Smooth muscle cell (in vitro differentiated cells): ENCODE results near the gene DICER1. TPM values are rescaled to one million over a fixed set of nuclear protein-coding genes. Genes with fewer than 3 reads are reported as not detected.

Experiments used
- DNase-seq: peaks from one replicate; lab custom pipeline; 2025; ENCODE audit not compliant: unreplicated experiment; lab: John Stamatoyannopoulos, UW
- H2AFZ ChIP-seq: fragments of 200-600 bp; sonication (generic); 2 replicates; pipeline ENCODE4 v1.6.0; 2016; ENCODE audit warnings: antibody characterized with exemption, low read depth, mild to moderate bottlenecking
- H3F3A ChIP-seq: fragments of 200-600 bp; sonication (generic); 2 replicates; pipeline ENCODE4 v1.6.0; 2017; ENCODE audit warnings: antibody characterized with exemption, low read depth
- H3K27ac ChIP-seq: fragments of 200-600 bp; sonication (generic); 2 replicates; pipeline ENCODE4 v1.5.1; 2016; ENCODE audit warnings: low read depth, mild to moderate bottlenecking
- H3K27me3 ChIP-seq: fragments of 200-600 bp; sonication (generic); 2 replicates; pipeline ENCODE4 v1.6.1; 2016; ENCODE audit warnings: low read depth, mild to moderate bottlenecking
- H3K36me3 ChIP-seq: fragments of 200-600 bp; sonication (generic); 2 replicates; pipeline ENCODE4 v1.5.1; 2016; ENCODE audit warnings: low read depth
- H3K4me1 ChIP-seq: fragments of 200-600 bp; sonication (generic); 2 replicates; pipeline ENCODE4 v1.5.1; 2016; ENCODE audit warnings: low read depth
- H3K4me2 ChIP-seq: fragments of 200-600 bp; sonication (generic); 2 replicates; pipeline ENCODE4 v1.6.0; 2016; ENCODE audit warnings: mild to moderate bottlenecking
- H3K4me3 ChIP-seq: fragments of 200-600 bp; sonication (generic); 2 replicates; pipeline ENCODE4 v1.5.1; 2016; ENCODE audit warnings: mild to moderate bottlenecking
- H3K79me2 ChIP-seq: fragments of 200-600 bp; sonication (generic); 2 replicates; pipeline ENCODE4 v1.6.0; 2016; ENCODE audit warnings: low read depth, mild to moderate bottlenecking
- H3K9ac ChIP-seq: fragments of 200-600 bp; sonication (generic); 2 replicates; pipeline ENCODE4 v1.6.0; 2016; ENCODE audit warnings: low read depth
- H3K9me3 ChIP-seq: fragments of 200-600 bp; sonication (generic); replicated peaks from 2 replicates; pipeline ENCODE4 v1.5.1; 2016; ENCODE audit warnings: low read depth
- H4K20me1 ChIP-seq: fragments of 200-600 bp; sonication (generic); 2 replicates; pipeline ENCODE4 v1.6.0; 2016; ENCODE audit warnings: low read depth
- CTCF ChIP-seq: fragments of 200-600 bp; sonication (generic); IDR thresholded peaks from 2 replicates; pipeline ENCODE4 v1.5.1; 2017; ENCODE audit warnings: borderline replicate concordance, mild to moderate bottlenecking, antibody characterized with exemption; ENCODE audit not compliant: insufficient read depth, poor library complexity, severe bottlenecking
- WGBS: methylation state at CpG from one replicate; pipeline ENCODE4 v1.1.7; 2016; ENCODE audit warnings: low lambda C conversion rate; 5-methylcytosine and 5-hydroxymethylcytosine counted together
- polyA plus RNA-seq: library from polyadenylated mRNA; unstranded; fragments of >200 nt; fragmentation: Nextera tagmentation; extraction: Ambion mirVana; gene quantifications from 2 replicates; pipeline ENCODE4 v1.2.1, GENCODE V29; 2016
- total RNA-seq: library from RNA; depleted of rRNA; stranded (reverse); fragments of >200 nt; gene quantifications from 2 replicates; pipeline ENCODE4 v1.2.3, GENCODE V29; 2014

Gene DICER1
- total and polyA plus RNA-seq, 2 experiments from 2014 or later: 17.3 to 67.5 TPM

GRCh38 chr14:95062946-95063345 lies 94.4 kb downstream of the DICER1 start:
- H3K27me3 ChIP-seq: no peaks in the 10 kb centered on the region
- H3K9me3 ChIP-seq: no peaks in the 10 kb centered on the region
- H3K27ac ChIP-seq: no peak overlapping the region
- H3K4me2 ChIP-seq: no peak overlapping the region
- no peaks in the 10 kb centered on the region for H4K20me1 ChIP-seq
- no peaks in the 10 kb centered on the region for H3K79me2 ChIP-seq
- 78% methylated on average over 5 of the region's 5 CpGs for WGBS
- no peak for TF ChIP-seq CTCF
- no peak for DNase-seq
- no peaks in the 10 kb centered on the region for H3F3A ChIP-seq
- no peaks in the 10 kb centered on the region for H3K36me3 ChIP-seq
- H3K4me3 ChIP-seq: no peak overlapping the region
- no peak overlapping the region for H2AFZ ChIP-seq
- H3K9ac ChIP-seq: no peak overlapping the region
- no peaks in the 10 kb centered on the region for H3K4me1 ChIP-seq

- Histone ChIP-seq H3K9me3 (no peaks in the 10 kb centered on the region), H3K9ac (no peak overlapping the region), H3K4me3 (no peak overlapping the region), H3K4me1 (no peaks in the 10 kb centered on the region), H4K20me1 (no peaks in the 10 kb centered on the region), H3K36me3 (no peaks in the 10 kb centered on the region), H3F3A (no peaks in the 10 kb centered on the region), H3K27ac (no peak overlapping the region), H2AFZ (no peak overlapping the region), H3K4me2 (no peak overlapping the region), H3K79me2 (no peaks in the 10 kb centered on the region), H3K27me3 (no peaks in the 10 kb centered on the region)
- TF ChIP-seq CTCF: no peak
- 90% methylated on average over 5 of the region's 5 CpGs for WGBS
- DNase-seq: no peak
Observed at GRCh38 chr14:95062220-95062619, 95.1 kb downstream of the DICER1 start.

GRCh38 chr14:95061317-95062093 lies 95.8 kb downstream of the DICER1 start:
- H3K4me1 ChIP-seq: no peaks in the 10 kb centered on the region
- H3K9me3 ChIP-seq: no peaks in the 10 kb centered on the region
- H3K9ac ChIP-seq: no peak overlapping the region
- no peak overlapping the region for H3K4me2 ChIP-seq
- no peak for TF ChIP-seq CTCF
- H3K27me3 ChIP-seq: no peaks in the 10 kb centered on the region
- H3K79me2 ChIP-seq: no peaks in the 10 kb centered on the region
- H3K27ac ChIP-seq: no peak overlapping the region
- no peaks in the 10 kb centered on the region for H3F3A ChIP-seq
- no peak overlapping the region for H2AFZ ChIP-seq
- 74% methylated on average over 14 of the region's 14 CpGs for WGBS
- H4K20me1 ChIP-seq: no peaks in the 10 kb centered on the region
- H3K36me3 ChIP-seq: no peaks in the 10 kb centered on the region
- no peak for DNase-seq
- no peak overlapping the region for H3K4me3 ChIP-seq

- no peak overlapping the region for H3K27ac ChIP-seq
- H3K9ac ChIP-seq: no peak overlapping the region
- H4K20me1 ChIP-seq: no peaks in the 10 kb centered on the region
- H2AFZ ChIP-seq: no peak overlapping the region
- H3F3A ChIP-seq: no peaks in the 10 kb centered on the region
- TF ChIP-seq CTCF: no peak
- DNase-seq: no peak
- no peaks in the 10 kb centered on the region for H3K9me3 ChIP-seq
- H3K27me3 ChIP-seq: no peaks in the 10 kb centered on the region
- no peaks in the 10 kb centered on the region for H3K79me2 ChIP-seq
- H3K4me1 ChIP-seq: no peaks in the 10 kb centered on the region
- H3K4me3 ChIP-seq: no peak overlapping the region
- WGBS: 82% methylated on average over 7 of the region's 7 CpGs
- no peaks in the 10 kb centered on the region for H3K36me3 ChIP-seq
- H3K4me2 ChIP-seq: no peak overlapping the region
Observed at GRCh38 chr14:95059126-95059525, 98.2 kb downstream of the DICER1 start.
